ENCODE results near the gene MORN4. TPM values are rescaled to one million over a fixed set of nuclear protein-coding genes. Genes with fewer than 3 reads are reported as not detected.

MORN4 gene
- total and polyA plus RNA-seq, 7 donors = 1.8 to 5.6 (median 3.9) TPM

GRCh38 chr10:97627731-97628130 lies 5.6 kb downstream of the MORN4 start:
- intact Hi-C loops (cut with DNase I) = no loop called here
- ATAC-seq = no peak

GRCh38 chr10:97623277-97623676 lies 10.0 kb downstream of the MORN4 start:
- no peaks in the 10 kb centered on the region for H3K9me3 ChIP-seq
- TF ChIP-seq CTCF (IDR thresholded peaks at IDR 0.05) = no peak
- DNase-seq = no peak
- H3K27ac ChIP-seq = no peak overlapping the region
- WGBS, 3 donors = 95 to 100% (median 95%) methylated on average over 1 of the region's 1 CpG
- no peaks in the 10 kb centered on the region for H3K4me1 ChIP-seq
- ATAC-seq = no peak
- no peaks in the 10 kb centered on the region for H3K36me3 ChIP-seq (ENCODE audit: insufficient read depth in 1 of 2, low read depth in 1 of 2)
- no peaks in the 10 kb centered on the region for H3K27me3 ChIP-seq (ENCODE audit: insufficient read depth in 3 of 3, low read length in 2 of 3)
- intact Hi-C loops (cut with DNase I) = no loop called here
- no peak overlapping the region for H3K4me3 ChIP-seq

More at GRCh38 chr10:97627731-97628130, 5.6 kb downstream of the MORN4 start:
- no peak for DNase-seq
- no peaks in the 10 kb centered on the region for H3K27me3 ChIP-seq (ENCODE audit: insufficient read depth in 3 of 3, low read length in 2 of 3)
- 72 to 86% (median 76%) methylated on average over 4 of the region's 4 CpGs for WGBS, 3 donors
- H3K9me3 ChIP-seq = no peaks in the 10 kb centered on the region
- no peaks in the 10 kb centered on the region for H3K36me3 ChIP-seq (ENCODE audit: insufficient read depth in 1 of 2, low read depth in 1 of 2)
- no peak overlapping the region for H3K27ac ChIP-seq
- no peak overlapping the region for H3K4me3 ChIP-seq
- no peak for TF ChIP-seq CTCF (IDR thresholded peaks at IDR 0.05)
- peaks cover 4% of the 10 kb centered on the region for H3K4me1 ChIP-seq

- no peak for TF ChIP-seq CTCF (IDR thresholded peaks at IDR 0.05)
- ATAC-seq = no peak
- Histone ChIP-seq H3K9me3 (no peaks in the 10 kb centered on the region), H3K4me1 (no peaks in the 10 kb centered on the region), H3K27ac (no peak overlapping the region), H3K27me3 (ENCODE audit: insufficient read depth in 3 of 3, low read length in 2 of 3) (no peaks in the 10 kb centered on the region), H3K4me3 (no peak overlapping the region), H3K36me3 (ENCODE audit: insufficient read depth in 1 of 2, low read depth in 1 of 2) (no peaks in the 10 kb centered on the region)
- intact Hi-C loops (cut with DNase I) = loop anchor here in 1 of 2 donors (10.0 kb wide), 1 partner anchor 214 kb away; the partner anchor contains the start of gene RRP12
- whole genome bisulfite sequencing, 3 donors = 95 to 97% (median 95%) methylated on average over 4 of the region's 4 CpGs
- DNase-seq = no peak
Observed at GRCh38 chr10:97618733-97619132, 14.6 kb downstream of the MORN4 start.

- intact Hi-C loops (cut with DNase I) = loop anchor here in 1 of 2 donors (10.0 kb wide), 1 partner anchor 213 kb away; the partner anchor contains the start of gene RRP12
- 87 to 97% (median 89%) methylated on average over 4 of the region's 4 CpGs for WGBS, 3 donors
Observed at GRCh38 chr10:97618285-97618684, 15.0 kb downstream of the MORN4 start.

More at GRCh38 chr10:97618285-97618684, 15.0 kb downstream of the MORN4 start:
- TF ChIP-seq CTCF (IDR thresholded peaks at IDR 0.05) = no peak
- no peak for DNase-seq
- ATAC-seq = no peak
- Histone ChIP-seq H3K27ac (no peak overlapping the region), H3K9me3 (no peaks in the 10 kb centered on the region), H3K27me3 (ENCODE audit: insufficient read depth in 3 of 3, low read length in 2 of 3) (no peaks in the 10 kb centered on the region), H3K36me3 (ENCODE audit: insufficient read depth in 1 of 2, low read depth in 1 of 2) (no peaks in the 10 kb centered on the region), H3K4me3 (no peak overlapping the region), H3K4me1 (no peaks in the 10 kb centered on the region)
